IPS DF 4.7 (cell line): ENCODE measurements around the gene COPZ2.

Source experiments
- DNase-seq: peaks from one replicate; pipeline ENCODE4 v3.0.0-alpha.2; 2013; ENCODE audit warnings: low spot score; ENCODE audit errors: extremely low read depth

The COPZ2 gene

GRCh38 chr17:47987240-47987835 lies 50.3 kb downstream of the COPZ2 start:
- DNase-seq: no peak

DNA sequence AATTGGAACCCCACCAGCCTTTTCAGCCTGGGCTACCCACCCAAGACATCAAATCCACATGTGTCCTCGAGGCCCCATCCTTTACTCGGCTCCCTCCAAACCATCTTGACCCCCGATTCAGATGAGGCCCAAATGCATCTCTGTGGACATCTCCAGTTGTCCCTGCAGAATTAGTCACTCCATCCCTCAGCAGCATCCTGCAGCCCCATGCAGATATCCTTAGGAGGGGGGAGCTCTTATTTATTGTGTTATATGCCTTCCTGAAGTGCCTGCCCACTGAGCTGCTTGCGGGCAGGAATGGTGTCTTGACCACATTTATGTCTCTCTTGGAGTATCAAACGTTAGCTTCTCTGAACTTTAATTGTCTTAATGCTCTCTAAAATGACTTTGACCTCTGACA lies 51.1 kb downstream of the COPZ2 start:
- DNase-seq: no peak

DNA sequence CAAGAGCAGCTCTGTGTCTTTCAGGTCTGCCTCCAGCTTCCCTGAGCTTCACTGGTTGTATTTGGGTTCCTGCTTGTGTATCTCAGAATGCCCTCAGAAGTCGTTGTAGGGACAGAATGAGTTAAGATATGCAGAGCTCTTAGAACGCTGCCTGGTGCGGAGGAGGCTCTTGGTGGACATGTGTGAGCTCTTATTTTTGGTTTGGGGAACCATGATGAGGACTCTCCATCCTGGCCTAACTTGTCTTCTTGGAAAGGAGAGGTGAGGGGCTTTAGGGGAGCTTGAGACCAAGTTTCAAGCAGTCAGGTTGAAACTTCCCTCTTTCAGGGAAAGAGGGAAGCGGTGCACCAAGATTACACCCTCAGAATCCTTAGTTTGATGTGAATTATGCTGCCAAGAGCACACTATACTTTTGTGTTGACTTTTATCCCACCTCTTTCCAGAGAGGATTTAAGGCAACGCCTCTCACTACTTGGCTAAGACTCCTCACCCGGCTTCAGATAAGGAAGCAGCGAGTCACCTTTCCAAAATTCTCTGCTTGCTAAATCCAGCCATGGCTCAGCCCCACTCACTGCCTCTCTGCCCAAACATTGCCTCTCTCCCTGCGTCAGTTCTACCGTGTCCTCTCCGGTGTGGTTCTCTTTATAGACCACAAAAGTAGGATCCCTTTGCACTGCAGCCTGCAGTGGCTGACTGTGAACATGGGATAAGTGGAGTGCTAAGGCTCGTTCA lies 53.9 kb downstream of the COPZ2 start:
- DNase-seq: no peak

GRCh38 chr17:47982645-47983390 lies 54.8 kb downstream of the COPZ2 start:
- DNase-seq: no peak

DNA sequence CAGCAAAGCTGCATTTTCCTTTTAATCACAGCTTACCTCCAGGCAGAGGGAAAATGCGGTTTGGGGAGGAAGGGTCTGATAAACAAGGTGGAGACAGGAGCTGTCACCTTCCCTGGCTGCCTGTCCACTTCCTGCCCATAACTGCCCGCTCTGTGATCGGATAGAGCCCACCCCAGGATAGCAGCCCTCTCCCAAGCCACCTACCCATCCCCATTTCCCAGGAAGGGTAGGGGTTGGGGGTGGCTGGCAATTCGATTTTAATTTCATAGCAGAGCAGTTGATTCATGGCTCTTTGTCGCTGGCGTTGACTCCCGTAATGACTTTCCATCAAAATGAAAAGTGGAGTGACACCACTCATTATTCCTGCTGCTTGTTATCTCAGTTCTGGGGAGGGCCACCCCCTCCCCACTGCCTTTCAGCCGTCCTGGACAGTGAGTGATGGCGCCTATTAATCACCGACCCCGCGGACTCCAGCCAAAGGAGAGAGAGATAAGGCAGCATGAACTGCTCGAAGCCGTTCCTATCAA lies 55.4 kb downstream of the COPZ2 start:
- no peak for DNase-seq

- no peak for DNase-seq
Measured at GRCh38 chr17:47981462-47981861, 56.1 kb downstream of the COPZ2 start.

GRCh38 chr17:47980541-47980940 lies 57.1 kb downstream of the COPZ2 start:
- DNase-seq: no peak

DNA sequence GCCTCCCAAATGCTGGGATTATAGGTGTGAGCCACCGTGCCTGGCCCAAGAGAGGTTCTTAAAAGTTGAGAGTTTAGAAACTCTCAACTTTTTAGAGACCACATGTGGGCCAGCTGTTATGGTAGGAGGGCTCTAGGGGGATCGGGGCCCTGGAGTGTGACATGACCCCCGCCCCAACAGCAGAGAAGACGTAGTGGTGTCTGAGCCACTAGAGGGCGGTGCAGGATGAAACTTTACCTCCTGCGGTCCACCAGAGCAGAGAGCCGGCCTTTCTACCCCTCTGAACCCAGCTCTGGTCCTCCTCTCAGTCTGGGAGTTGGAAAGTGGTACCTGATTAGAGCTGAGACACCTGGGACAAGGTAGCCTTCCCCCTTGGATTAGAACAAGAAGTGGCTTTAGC lies 59.3 kb downstream of the COPZ2 start:
- DNase-seq: no peak
